Central memory CD8-positive, alpha-beta T cell (primary cell): Measurements from ENCODE around the gene CCDC54.
A peak's percentile ranks its signal among the peaks of the same experiment; 100 is the strongest.

Source experiments
- ATAC-seq: fragments of 150-1000 bp; cut with Tn5 transposase; replicated peaks from 2 replicates; pipeline ENCODE4 v1.10.0; 2022; ENCODE audit warnings: mild to moderate bottlenecking, moderate FRiP score, moderate number of reproducible peaks; ENCODE audit not compliant: poor library complexity, severe bottlenecking; ENCODE audit errors: extremely low read depth
- DNase-seq, 2 donors: peaks; one replicate each; pipeline ENCODE4 v3.0.0; 2021; ENCODE audit warnings: low spot score in 2 of 2
- H3K27ac Mint-ChIP-seq: one replicate; pipeline ENCODE4 v1.8.0; 2022; ENCODE audit warnings: low read depth, mild to moderate bottlenecking, moderate library complexity, mixed read lengths
- H3K27me3 Mint-ChIP-seq: one replicate; pipeline ENCODE4 v1.8.0; 2022; ENCODE audit warnings: mixed read lengths
- H3K36me3 Mint-ChIP-seq: one replicate; pipeline ENCODE4 v1.8.0; 2022; ENCODE audit warnings: mild to moderate bottlenecking, moderate library complexity, mixed read lengths; ENCODE audit not compliant: insufficient read depth
- H3K4me1 Mint-ChIP-seq: one replicate; pipeline ENCODE4 v1.8.0; 2022; ENCODE audit warnings: mixed read lengths
- H3K4me3 Mint-ChIP-seq: one replicate; pipeline ENCODE4 v1.8.0; 2022; ENCODE audit warnings: mild to moderate bottlenecking, moderate library complexity, mixed read lengths
- H3K9me3 Mint-ChIP-seq: one replicate; pipeline ENCODE4 v1.8.0; 2022; ENCODE audit warnings: mixed read lengths

CCDC54 gene

GRCh38 chr3:107416886-107417285, 39.6 kb downstream of the CCDC54 start:
- peaks cover 5% of the 10 kb centered on the region for H3K4me1 Mint-ChIP-seq
- ATAC-seq, result no peak

GRCh38 chr3:107421170-107421792, 44.0 kb downstream of the CCDC54 start:
- H3K27ac Mint-ChIP-seq, result no peak overlapping the region
- peaks cover 42% of the 10 kb centered on the region for H3K27me3 Mint-ChIP-seq
- H3K36me3 Mint-ChIP-seq, result no peaks in the 10 kb centered on the region
- H3K4me1 Mint-ChIP-seq, result peaks cover 5% of the 10 kb centered on the region
- no peak for DNase-seq
- H3K4me3 Mint-ChIP-seq, result peak overlapping the region; percentile 22
- ATAC-seq, result peak; percentile 72
- no peaks in the 10 kb centered on the region for H3K9me3 Mint-ChIP-seq

More at GRCh38 chr3:107416886-107417285, 39.6 kb downstream of the CCDC54 start:
- DNase-seq, result no peak
- no peaks in the 10 kb centered on the region for H3K36me3 Mint-ChIP-seq
- H3K9me3 Mint-ChIP-seq, result no peaks in the 10 kb centered on the region
- H3K27ac Mint-ChIP-seq, result no peak overlapping the region
- H3K27me3 Mint-ChIP-seq, result peaks cover 36% of the 10 kb centered on the region
- H3K4me3 Mint-ChIP-seq, result no peak overlapping the region

- ATAC-seq, result no peak
- Mint-ChIP-seq H3K27me3 (peaks cover 41% of the 10 kb centered on the region), H3K4me3 (no peak overlapping the region), H3K27ac (no peak overlapping the region), H3K36me3 (no peaks in the 10 kb centered on the region), H3K4me1 (peaks cover 5% of the 10 kb centered on the region), H3K9me3 (no peaks in the 10 kb centered on the region)
- no peak for DNase-seq
Measured at GRCh38 chr3:107421881-107422280, 44.6 kb downstream of the CCDC54 start.

- no peaks in the 10 kb centered on the region for H3K9me3 Mint-ChIP-seq
- H3K36me3 Mint-ChIP-seq, result no peaks in the 10 kb centered on the region
- peaks cover 19% of the 10 kb centered on the region for H3K27me3 Mint-ChIP-seq
- peaks cover 12% of the 10 kb centered on the region for H3K4me1 Mint-ChIP-seq
- no peak for DNase-seq
- no peak overlapping the region for H3K27ac Mint-ChIP-seq
- no peak overlapping the region for H3K4me3 Mint-ChIP-seq
- no peak for ATAC-seq
Measured at GRCh38 chr3:107425033-107425432, 47.8 kb downstream of the CCDC54 start.

GRCh38 chr3:107426223-107426622, 49.0 kb downstream of the CCDC54 start:
- no peak for DNase-seq
- Mint-ChIP-seq H3K9me3 (no peaks in the 10 kb centered on the region), H3K27me3 (peaks cover 12% of the 10 kb centered on the region), H3K27ac (no peak overlapping the region), H3K36me3 (peaks cover 2% of the 10 kb centered on the region), H3K4me1 (peaks cover 17% of the 10 kb centered on the region), H3K4me3 (no peak overlapping the region)
- no peak for ATAC-seq
